Fibroblast of lung (primary cell): ENCODE data around the gene SLTM.

ENCODE experiments used
- CTCF ChIP-seq, 2 donors: IDR thresholded peaks in 1 of 2; conservative IDR thresholded peaks in 1 of 2; 1 replicate in 1 of 2; 2 replicates in 1 of 2; pipeline ENCODE4 v1.5.1; 2011 to 2012; ENCODE audit warnings: low read length in 2 of 2, control low read depth in 1 of 2, inconsistent platforms in 1 of 2, low read depth in 1 of 2, mild to moderate bottlenecking in 1 of 2
- EZH2 ChIP-seq: IDR thresholded peaks from 2 replicates; pipeline ENCODE4 v1.5.1; 2012; ENCODE audit warnings: low read length, control low read depth, mild to moderate bottlenecking; ENCODE audit errors: missing control alignments

DNA sequence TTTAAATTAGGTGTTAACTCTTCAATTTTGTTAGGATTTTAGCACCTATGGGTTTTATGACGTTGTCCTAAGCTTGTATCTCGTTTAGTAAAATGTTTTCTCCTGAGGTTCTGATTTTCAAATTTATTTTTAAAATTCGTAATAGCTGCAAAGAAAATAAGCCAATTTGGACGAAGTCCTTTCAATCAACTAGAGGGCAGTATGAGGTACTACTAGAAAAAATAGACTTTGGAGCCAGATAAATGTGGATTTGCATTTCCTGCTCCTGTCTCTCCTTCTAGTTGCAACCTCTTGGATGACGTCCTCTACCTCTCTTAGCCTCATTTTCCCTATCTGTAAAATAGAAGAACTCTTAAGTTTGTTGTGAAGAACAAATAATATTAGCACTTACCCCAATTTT lies 81.1 kb downstream of the SLTM start:
- peak in 1 of 2 donors; percentile 16 for TF ChIP-seq CTCF (conservative IDR thresholded peaks at IDR 0.05 in 1 of 2, IDR thresholded peaks at IDR 0.05 in 1 of 2; ENCODE audit: low read depth in 1 of 2, low read length in 2 of 2)
- no peak for TF ChIP-seq EZH2
